K562 (cell line): ENCODE results near the gene NDST4.

Experiments
- CBX3 ChIP-seq, 2 experiments: IDR thresholded peaks; 1 replicate in 1 of 2; 2 replicates in 1 of 2; pipeline ENCODE4 v1.6.1; 2012; ENCODE audit warnings: inconsistent platforms in 2 of 2, low read length in 2 of 2, borderline replicate concordance in 1 of 2, control low read depth in 1 of 2
- E2F5 ChIP-seq: sonication (generic); formaldehyde crosslinking; IDR thresholded peaks from 2 replicates; pipeline ENCODE4 v1.8.0; 2022; ENCODE audit warnings: mild to moderate bottlenecking, missing genetic modification reagents
- TF ChIP-seq, protein P1 (sequence below): fragments of 250-450 bp; sonication (Bioruptor Pico); IDR thresholded peaks from 2 replicates; pipeline ENCODE4 v1.8.0; 2022; ENCODE audit warnings: moderate library complexity, mild to moderate bottlenecking, inconsistent platforms

- TF ChIP-seq, protein P1, sequence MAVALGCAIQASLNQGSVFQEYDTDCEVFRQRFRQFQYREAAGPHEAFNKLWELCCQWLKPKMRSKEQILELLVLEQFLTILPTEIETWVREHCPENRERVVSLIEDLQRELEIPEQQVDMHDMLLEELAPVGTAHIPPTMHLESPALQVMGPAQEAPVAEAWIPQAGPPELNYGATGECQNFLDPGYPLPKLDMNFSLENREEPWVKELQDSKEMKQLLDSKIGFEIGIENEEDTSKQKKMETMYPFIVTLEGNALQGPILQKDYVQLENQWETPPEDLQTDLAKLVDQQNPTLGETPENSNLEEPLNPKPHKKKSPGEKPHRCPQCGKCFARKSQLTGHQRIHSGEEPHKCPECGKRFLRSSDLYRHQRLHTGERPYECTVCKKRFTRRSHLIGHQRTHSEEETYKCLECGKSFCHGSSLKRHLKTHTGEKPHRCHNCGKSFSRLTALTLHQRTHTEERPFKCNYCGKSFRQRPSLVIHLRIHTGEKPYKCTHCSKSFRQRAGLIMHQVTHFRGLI (CRISPR knock-in tag): no peak
- no peak for TF ChIP-seq CBX3 (IDR thresholded peaks at IDR 0.05; ENCODE audit: borderline replicate concordance in 1 of 2, low read length in 2 of 2)
- no peak for TF ChIP-seq E2F5 (CRISPR knock-in tag)
These were observed 39.5 kb upstream of the NDST4 start for GRCh38 chr4:115152965-115153364.
